SK-N-MC (cell line): ENCODE measurements around the gene MXD4.
"Not testable (repeated sequence)": the region's sequence is repeated elsewhere in the genome, so short reads cannot be mapped to it uniquely, and the experiment has no call there.

Source experiments
- EZH2 ChIP-seq: fragments of 200-600 bp; sonication (generic); IDR thresholded peaks from one replicate; pipeline ENCODE4 v1.6.1; 2017; ENCODE audit warnings: antibody characterized with exemption
- FOXP2 ChIP-seq: optimal IDR thresholded peaks from 2 replicates; pipeline ENCODE3; 2011; ENCODE audit warnings: mild to moderate bottlenecking, moderate library complexity; ENCODE audit not compliant: insufficient read depth; ENCODE audit errors: extremely low read length, control extremely low read depth
- POLR2AphosphoS5 ChIP-seq: IDR thresholded peaks from 2 replicates; pipeline ENCODE4 v1.6.1; 2012; ENCODE audit warnings: mild to moderate bottlenecking, low read depth, low read length, borderline replicate concordance

GRCh38 chr4:2221378-2221777 lies 40.5 kb downstream of the MXD4 start:
- not testable (repeated sequence) for TF ChIP-seq POLR2AphosphoS5, EZH2, FOXP2
